K562 (cell line): ENCODE data around the gene CLIC5.

Source experiments
- SIRT6 ChIP-seq: IDR thresholded peaks from one replicate; pipeline ENCODE4 v1.6.1; 2012; ENCODE audit warnings: low read depth, mild to moderate bottlenecking, control low read depth, inconsistent platforms, low read length, moderate library complexity
- SP2 ChIP-seq: IDR thresholded peaks from 2 replicates; pipeline ENCODE4 v1.6.1; 2011; ENCODE audit warnings: mild to moderate bottlenecking, low read depth, low read length, moderate library complexity; ENCODE audit not compliant: poor library complexity, severe bottlenecking; ENCODE audit errors: extremely low read depth
- ZNF407 ChIP-seq: fragments of 450-650 bp; IDR thresholded peaks from 2 replicates; pipeline ENCODE4 v1.6.1; 2016; ENCODE audit warnings: low read depth
- TF ChIP-seq, protein P1 (sequence below): sonication (generic); formaldehyde crosslinking; IDR thresholded peaks from 2 replicates; pipeline ENCODE4 v1.8.0; 2022; ENCODE audit warnings: mild to moderate bottlenecking, missing genetic modification reagents

GRCh38 chr6:45916692-45917091 lies 99.0 kb downstream of the CLIC5 start:
- TF ChIP-seq, protein P1, sequence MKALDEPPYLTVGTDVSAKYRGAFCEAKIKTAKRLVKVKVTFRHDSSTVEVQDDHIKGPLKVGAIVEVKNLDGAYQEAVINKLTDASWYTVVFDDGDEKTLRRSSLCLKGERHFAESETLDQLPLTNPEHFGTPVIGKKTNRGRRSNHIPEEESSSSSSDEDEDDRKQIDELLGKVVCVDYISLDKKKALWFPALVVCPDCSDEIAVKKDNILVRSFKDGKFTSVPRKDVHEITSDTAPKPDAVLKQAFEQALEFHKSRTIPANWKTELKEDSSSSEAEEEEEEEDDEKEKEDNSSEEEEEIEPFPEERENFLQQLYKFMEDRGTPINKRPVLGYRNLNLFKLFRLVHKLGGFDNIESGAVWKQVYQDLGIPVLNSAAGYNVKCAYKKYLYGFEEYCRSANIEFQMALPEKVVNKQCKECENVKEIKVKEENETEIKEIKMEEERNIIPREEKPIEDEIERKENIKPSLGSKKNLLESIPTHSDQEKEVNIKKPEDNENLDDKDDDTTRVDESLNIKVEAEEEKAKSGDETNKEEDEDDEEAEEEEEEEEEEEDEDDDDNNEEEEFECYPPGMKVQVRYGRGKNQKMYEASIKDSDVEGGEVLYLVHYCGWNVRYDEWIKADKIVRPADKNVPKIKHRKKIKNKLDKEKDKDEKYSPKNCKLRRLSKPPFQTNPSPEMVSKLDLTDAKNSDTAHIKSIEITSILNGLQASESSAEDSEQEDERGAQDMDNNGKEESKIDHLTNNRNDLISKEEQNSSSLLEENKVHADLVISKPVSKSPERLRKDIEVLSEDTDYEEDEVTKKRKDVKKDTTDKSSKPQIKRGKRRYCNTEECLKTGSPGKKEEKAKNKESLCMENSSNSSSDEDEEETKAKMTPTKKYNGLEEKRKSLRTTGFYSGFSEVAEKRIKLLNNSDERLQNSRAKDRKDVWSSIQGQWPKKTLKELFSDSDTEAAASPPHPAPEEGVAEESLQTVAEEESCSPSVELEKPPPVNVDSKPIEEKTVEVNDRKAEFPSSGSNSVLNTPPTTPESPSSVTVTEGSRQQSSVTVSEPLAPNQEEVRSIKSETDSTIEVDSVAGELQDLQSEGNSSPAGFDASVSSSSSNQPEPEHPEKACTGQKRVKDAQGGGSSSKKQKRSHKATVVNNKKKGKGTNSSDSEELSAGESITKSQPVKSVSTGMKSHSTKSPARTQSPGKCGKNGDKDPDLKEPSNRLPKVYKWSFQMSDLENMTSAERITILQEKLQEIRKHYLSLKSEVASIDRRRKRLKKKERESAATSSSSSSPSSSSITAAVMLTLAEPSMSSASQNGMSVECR: no peak
- TF ChIP-seq ZNF407: no peak
- TF ChIP-seq SP2: no peak
- no peak for TF ChIP-seq SIRT6
